Uterus (tissue), 2 donors: Measurements from ENCODE around the gene PSMD6.

Experiments
- CTCF ChIP-seq, 4 experiments: fragments of 200-600 bp in 2 of 4; fragments of 450-650 bp in 2 of 4; sonication (generic) in 2 of 4; IDR thresholded peaks; one replicate each; pipeline ENCODE4 v1.5.1; 2016 to 2019; ENCODE audit warnings: antibody characterized with exemption in 4 of 4, mild to moderate bottlenecking in 2 of 4, moderate library complexity in 1 of 4
- POLR2A ChIP-seq, 2 donors: fragments of 450-650 bp; IDR thresholded peaks; one replicate each; pipeline ENCODE4 v1.6.1; 2016; ENCODE audit warnings: antibody characterized with exemption in 2 of 2, mild to moderate bottlenecking in 1 of 2, moderate library complexity in 1 of 2

DNA sequence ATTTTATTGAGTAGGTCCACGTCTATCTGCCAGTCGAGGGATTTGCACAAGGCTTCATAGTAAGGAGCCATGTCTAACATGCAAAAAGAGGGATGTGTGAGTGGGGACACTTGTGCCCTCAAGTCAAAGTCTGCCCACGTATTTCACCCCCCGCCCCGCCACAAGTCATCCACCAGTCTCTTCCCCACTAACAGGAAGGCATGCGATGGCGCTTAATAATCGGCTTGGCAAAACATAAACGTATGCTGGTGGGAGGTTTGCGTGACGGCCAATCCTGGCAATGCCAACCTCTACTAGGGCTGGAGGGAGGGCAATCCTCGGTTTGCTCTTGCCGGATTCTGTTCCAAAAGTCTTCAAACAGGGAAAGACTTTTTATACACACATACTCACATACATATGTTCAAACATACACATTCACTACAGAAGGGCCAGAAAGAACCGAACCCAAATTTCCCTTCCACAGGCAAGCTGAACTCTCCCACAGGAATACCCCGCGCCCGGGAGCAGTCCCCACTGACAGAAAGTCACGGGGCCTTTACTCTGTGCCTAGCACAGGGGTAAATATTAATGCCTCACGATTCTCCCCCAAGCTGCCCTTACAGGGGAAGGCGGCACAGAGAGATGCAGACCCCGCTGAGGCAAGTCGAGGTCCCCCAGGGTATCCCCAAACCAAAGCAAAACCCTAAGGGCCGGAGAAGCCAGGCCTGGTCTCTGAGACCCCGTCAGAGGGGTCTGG, 675 bp downstream of the PSMD6 start:
- TF ChIP-seq POLR2A (IDR thresholded peaks at IDR 0.05) (no peak), CTCF (IDR thresholded peaks at IDR 0.05) (no peak)
